GM12872 (cell line): ENCODE data around the gene OCA2.

Source experiments
- CTCF ChIP-seq: IDR thresholded peaks from 3 replicates; pipeline ENCODE4 v1.5.1; 2011; ENCODE audit warnings: low read depth, mild to moderate bottlenecking, low read length, moderate library complexity; ENCODE audit not compliant: insufficient read depth

Gene OCA2

DNA sequence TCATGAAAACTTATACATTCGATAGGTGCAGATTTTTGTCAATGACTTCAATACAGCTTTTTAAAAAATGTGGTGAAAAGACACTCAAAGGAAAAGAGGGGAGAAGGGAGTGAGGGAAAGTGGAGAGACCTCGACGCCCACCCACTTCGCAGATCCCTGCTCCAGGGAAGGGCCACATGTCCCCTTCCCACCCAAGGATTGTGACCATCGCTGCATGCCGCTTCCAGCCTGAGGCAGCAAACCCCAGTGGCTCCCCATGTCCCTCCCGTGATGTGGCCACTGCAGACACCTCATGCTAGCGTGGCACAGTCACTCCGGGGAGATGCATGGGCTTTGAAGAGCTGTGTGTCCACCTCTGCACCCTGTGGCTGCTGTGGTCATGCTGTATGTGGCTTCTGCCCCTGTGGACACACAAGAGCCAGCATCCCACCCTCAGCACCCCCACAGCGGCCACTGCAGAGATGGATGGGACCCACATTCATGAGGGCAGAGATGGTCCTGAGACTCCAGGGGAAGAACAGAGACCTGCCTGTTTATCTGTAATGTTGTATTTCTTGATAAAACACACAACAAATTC is 230.2 kb downstream of the OCA2 start:
- no peak for TF ChIP-seq CTCF

- no peak for TF ChIP-seq CTCF
These were observed 231.3 kb downstream of the OCA2 start for GRCh38 chr15:27867861-27868260.

DNA sequence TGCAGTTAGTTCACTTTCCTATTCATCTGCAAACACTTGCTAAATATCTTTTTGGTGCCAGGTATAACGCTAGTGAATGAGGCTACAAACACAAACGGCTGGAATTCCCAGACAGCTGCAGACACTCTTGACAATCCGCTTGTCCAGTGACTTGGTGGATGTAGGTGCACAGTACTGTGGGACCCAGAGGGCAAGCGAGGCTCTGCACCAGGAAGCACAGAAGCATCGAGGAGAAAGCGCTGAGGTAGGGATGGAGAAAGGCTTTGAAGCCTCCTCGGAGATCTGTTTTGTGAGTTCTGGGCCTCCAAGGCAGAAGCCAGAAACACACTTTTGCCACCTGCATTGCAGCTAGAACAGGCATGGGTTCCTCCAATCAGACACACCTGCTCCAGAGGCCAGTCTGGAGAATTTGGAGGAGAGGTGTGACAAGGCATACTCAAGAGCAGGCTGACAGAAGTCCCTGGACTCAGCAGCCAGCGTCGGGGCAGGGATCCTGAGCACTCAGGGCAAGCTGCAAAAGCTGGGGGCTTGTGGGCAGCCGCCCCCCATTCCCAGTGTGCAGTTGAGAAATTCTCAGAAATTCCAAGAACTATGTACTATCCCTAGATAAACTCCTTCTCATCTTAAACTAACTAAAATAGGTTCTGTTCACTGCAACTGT is 232.5 kb downstream of the OCA2 start:
- no peak for TF ChIP-seq CTCF

- no peak for TF ChIP-seq CTCF
These were observed 233.2 kb downstream of the OCA2 start for GRCh38 chr15:27865926-27866325.

GRCh38 chr15:27865323-27865922 is 233.7 kb downstream of the OCA2 start:
- TF ChIP-seq CTCF = no peak

- no peak for TF ChIP-seq CTCF
These were observed 234.4 kb downstream of the OCA2 start for GRCh38 chr15:27864719-27865118.

- no peak for TF ChIP-seq CTCF
These were observed 235.0 kb downstream of the OCA2 start for GRCh38 chr15:27864086-27864485.
